ENCODE data around the gene CTU1.
A peak's percentile ranks its signal among the peaks of the same experiment; 100 is the strongest.

Gene CTU1

GRCh38 chr19:51114087-51114729 lies 6.0 kb upstream of the CTU1 start:
- Histone ChIP-seq H3K9me3 (no peaks in the 10 kb centered on the region), H3K27ac (no peak overlapping the region), H3K4me1 (no peaks in the 10 kb centered on the region), H3K27me3 (peaks cover 0 to 16% of the 10 kb centered on the region in 2 donors), H3K4me3 (no peak overlapping the region), H3K36me3 (no peaks in the 10 kb centered on the region)
- DNase-seq: no peak
- intact Hi-C loops (cut with DNase I; ENCODE audit: low total_unique reads): no loop called here
- TF ChIP-seq CTCF (IDR thresholded peaks at IDR 0.05): no peak

- intact Hi-C loops (cut with DNase I; ENCODE audit: low total_unique reads): no loop called here
- Histone ChIP-seq H3K27me3 (peaks cover 0 to 12% of the 10 kb centered on the region in 2 donors), H3K27ac (no peak overlapping the region), H3K4me1 (peaks cover 0 to 18% (median 14%) of the 10 kb centered on the region in 4 donors), H3K9me3 (no peaks in the 10 kb centered on the region), H3K36me3 (no peaks in the 10 kb centered on the region), H3K4me3 (no peak overlapping the region)
- no peak for TF ChIP-seq CTCF (IDR thresholded peaks at IDR 0.05)
- DNase-seq: no peak
Measured at GRCh38 chr19:51111606-51112005, 3.4 kb upstream of the CTU1 start.

- no peak for TF ChIP-seq CTCF (IDR thresholded peaks at IDR 0.05)
- H3K27ac ChIP-seq: no peak overlapping the region
- DNase-seq: no peak
- intact Hi-C loops (cut with DNase I; ENCODE audit: low total_unique reads): no loop called here
- no peak overlapping the region for H3K4me3 ChIP-seq
- H3K36me3 ChIP-seq: no peaks in the 10 kb centered on the region
- H3K4me1 ChIP-seq: peaks cover 0 to 19% (median 14%) of the 10 kb centered on the region in 4 donors
- peaks cover 0 to 6% of the 10 kb centered on the region in 2 donors for H3K27me3 ChIP-seq
- H3K9me3 ChIP-seq: no peaks in the 10 kb centered on the region
Measured at GRCh38 chr19:51110666-51110971, 2.4 kb upstream of the CTU1 start.

- no peak for DNase-seq
- intact Hi-C loops (cut with DNase I; ENCODE audit: low total_unique reads): loop anchor here (10.0 kb wide), 1 partner anchor 1084 kb away; the partner anchor contains the start of genes VRK3 and ZNF473
- TF ChIP-seq CTCF (IDR thresholded peaks at IDR 0.05): no peak
Measured at GRCh38 chr19:51108805-51109146, 567 bp upstream of the CTU1 start.

GRCh38 chr19:51107406-51108065 lies 673 bp downstream of the CTU1 start:
- no peaks in the 10 kb centered on the region for H3K9me3 ChIP-seq
- H3K27ac ChIP-seq: peak overlapping the region; percentile 56 to 68
- peaks cover 5 to 26% (median 14%) of the 10 kb centered on the region in 3 donors for H3K36me3 ChIP-seq
- intact Hi-C loops (cut with DNase I; ENCODE audit: low total_unique reads): loop anchor here (10.0 kb wide), 1 partner anchor 1083 kb away; the partner anchor contains the start of genes VRK3 and ZNF473
- no peak for DNase-seq
- peaks cover 0 to 1% of the 10 kb centered on the region in 2 donors for H3K27me3 ChIP-seq
- H3K4me3 ChIP-seq: peak overlapping the region; percentile 70 to 71
- no peak for TF ChIP-seq CTCF (IDR thresholded peaks at IDR 0.05)
- peaks cover 0 to 19% (median 14%) of the 10 kb centered on the region in 4 donors for H3K4me1 ChIP-seq

More at GRCh38 chr19:51108805-51109146, 567 bp upstream of the CTU1 start:
- peaks cover 0 to 2% of the 10 kb centered on the region in 2 donors for H3K27me3 ChIP-seq
- H3K4me1 ChIP-seq: peaks cover 0 to 19% (median 14%) of the 10 kb centered on the region in 4 donors
- peak overlapping the region; percentile 70 to 71 for H3K4me3 ChIP-seq
- no peaks in the 10 kb centered on the region for H3K9me3 ChIP-seq
- H3K27ac ChIP-seq: peak overlapping the region; percentile 55
- peaks cover 0 to 14% (median 4%) of the 10 kb centered on the region in 3 donors for H3K36me3 ChIP-seq

All from tibial artery (tissue), 4 donors.